GM23338 (cell line): Measurements from ENCODE around the gene NUFIP2. TPM values are rescaled to one million over a fixed set of nuclear protein-coding genes. Genes with fewer than 3 reads are reported as not detected.

Experiments used
- ATAC-seq: fragments of 200-7000 bp; cut with Tn5 transposase; 3 replicates; pipeline ENCODE4 v1.9.1; 2020
- DNase-seq: peaks from one replicate; pipeline ENCODE4 v3.0.0-alpha.2; 2015; ENCODE audit warnings: low spot score
- H2AFZ ChIP-seq: fragments of 200-600 bp; sonication (generic); 2 replicates; pipeline ENCODE4 v1.8.0; 2016; ENCODE audit warnings: antibody characterized with exemption, mild to moderate bottlenecking, moderate library complexity
- H3F3A ChIP-seq: fragments of 200-600 bp; sonication (generic); replicated peaks from 2 replicates; pipeline ENCODE4 v1.8.0; 2017; ENCODE audit warnings: antibody characterized with exemption, mixed run types, low read depth
- H3K27ac ChIP-seq: fragments of 200-600 bp; sonication (generic); 2 replicates; pipeline ENCODE4 v1.6.1; 2016; ENCODE audit warnings: low read depth
- H3K27me3 ChIP-seq: fragments of 200-600 bp; sonication (generic); 2 replicates; pipeline ENCODE4 v1.8.0; 2016; ENCODE audit warnings: mild to moderate bottlenecking, mixed run types, moderate library complexity; ENCODE audit not compliant: insufficient read depth
- H3K36me3 ChIP-seq: fragments of 200-600 bp; sonication (generic); 2 replicates; pipeline ENCODE4 v1.8.0; 2016; ENCODE audit warnings: mild to moderate bottlenecking; ENCODE audit not compliant: insufficient read depth
- H3K4me1 ChIP-seq: fragments of 200-600 bp; sonication (generic); 2 replicates; pipeline ENCODE4 v1.8.0; 2016; ENCODE audit warnings: mild to moderate bottlenecking, moderate library complexity; ENCODE audit not compliant: insufficient read depth
- H3K4me2 ChIP-seq: fragments of 200-600 bp; sonication (generic); 2 replicates; pipeline ENCODE4 v1.7.1; 2017; ENCODE audit warnings: mixed run types
- H3K4me3 ChIP-seq: fragments of 200-600 bp; sonication (generic); 2 replicates; pipeline ENCODE4 v1.6.1; 2016; ENCODE audit warnings: mixed run types
- H3K79me2 ChIP-seq: fragments of 200-600 bp; sonication (generic); replicated peaks from 2 replicates; pipeline ENCODE4 v1.8.0; 2017; ENCODE audit warnings: mild to moderate bottlenecking; ENCODE audit not compliant: insufficient read depth
- H3K9me2 ChIP-seq: fragments of 200-600 bp; sonication (generic); 2 replicates; pipeline ENCODE4 v1.8.0; 2017; ENCODE audit not compliant: insufficient read depth
- H4K20me1 ChIP-seq: fragments of 200-600 bp; sonication (generic); replicated peaks from 2 replicates; pipeline ENCODE4 v1.8.0; 2017; ENCODE audit warnings: mild to moderate bottlenecking; ENCODE audit not compliant: insufficient read depth
- H3K27ac Mint-ChIP-seq: 2 replicates; pipeline ENCODE4 v1.8.0; 2020; ENCODE audit warnings: inconsistent platforms, mild to moderate bottlenecking, moderate library complexity, mixed read lengths
- H3K27me3 Mint-ChIP-seq: 3 replicates; pipeline ENCODE4 v1.8.0; 2022; ENCODE audit warnings: low read depth, mild to moderate bottlenecking, moderate library complexity, mixed read lengths, inconsistent platforms; ENCODE audit not compliant: insufficient read depth, poor library complexity
- H3K36me3 Mint-ChIP-seq: 3 replicates; pipeline ENCODE4 v1.8.0; 2021; ENCODE audit warnings: low read depth, mild to moderate bottlenecking, inconsistent platforms, moderate library complexity, mixed read lengths
- H3K4me1 Mint-ChIP-seq: 3 replicates; pipeline ENCODE4 v1.8.0; 2020; ENCODE audit warnings: mild to moderate bottlenecking, inconsistent platforms, mixed read lengths
- H3K4me3 Mint-ChIP-seq: 3 replicates; pipeline ENCODE4 v1.8.0; 2021; ENCODE audit warnings: moderate library complexity, mild to moderate bottlenecking, inconsistent platforms, mixed read lengths
- H3K9me3 Mint-ChIP-seq: 3 replicates; pipeline ENCODE4 v1.8.0; 2020; ENCODE audit warnings: moderate library complexity, mild to moderate bottlenecking, inconsistent platforms, mixed read lengths
- CREB1 ChIP-seq: fragments of 250-450 bp; sonication (Bioruptor Pico); IDR thresholded peaks from 2 replicates; pipeline ENCODE4 v1.5.0; 2020; ENCODE audit warnings: low read depth, mild to moderate bottlenecking, moderate library complexity
- EZH2phosphoT487 ChIP-seq: fragments of 200-600 bp; sonication (generic); IDR thresholded peaks from one replicate; pipeline ENCODE4 v1.8.1; 2018; ENCODE audit warnings: antibody characterized with exemption; ENCODE audit not compliant: unreplicated experiment
- NANOG ChIP-seq: IDR thresholded peaks from 2 replicates; pipeline ENCODE4 v1.6.1; 2016; ENCODE audit warnings: antibody characterized with exemption, borderline replicate concordance
- ZNF114 ChIP-seq: fragments of 250-450 bp; sonication (Bioruptor Pico); IDR thresholded peaks from 2 replicates; pipeline ENCODE4 v1.5.0; 2020; ENCODE audit warnings: mild to moderate bottlenecking, moderate library complexity
- ZNF331 ChIP-seq: fragments of 250-450 bp; sonication (Bioruptor Pico); IDR thresholded peaks from 2 replicates; pipeline ENCODE4 v1.5.0; 2020; ENCODE audit warnings: low read depth, mild to moderate bottlenecking, moderate library complexity
- polyA plus RNA-seq: library from polyadenylated mRNA; unstranded; fragments of >200 nt; fragmentation: Nextera tagmentation; extraction: Ambion mirVana; gene quantifications from 2 replicates; pipeline ENCODE4 v1.2.1, GENCODE V29; 2016
- total RNA-seq: library from RNA; depleted of rRNA; stranded (reverse); fragments of >200 nt; shearing (Covaris generic); gene quantifications from 2 replicates; pipeline ENCODE4 v1.2.3, GENCODE V29; 2014
- TF ChIP-seq, protein P1 (sequence below): fragments of 250-450 bp; sonication (Bioruptor Pico); IDR thresholded peaks from 2 replicates; pipeline ENCODE4 v1.5.0; 2020; ENCODE audit warnings: mild to moderate bottlenecking, moderate library complexity
- TF ChIP-seq, protein P2 (sequence below), 2 experiments: fragments of 200-600 bp in 1 of 2; sonication (generic) in 1 of 2; conservative IDR thresholded peaks; 2 replicates each; pipeline versions ENCODE4 v1.5.1 to v1.6.1; 2016 to 2017; ENCODE audit warnings: antibody characterized with exemption in 2 of 2, low read depth in 2 of 2, mild to moderate bottlenecking in 2 of 2, moderate library complexity in 1 of 2

The NUFIP2 gene
- total and polyA plus RNA-seq, 2 experiments from 2014 or later: 22.2 to 88.5 TPM

DNA sequence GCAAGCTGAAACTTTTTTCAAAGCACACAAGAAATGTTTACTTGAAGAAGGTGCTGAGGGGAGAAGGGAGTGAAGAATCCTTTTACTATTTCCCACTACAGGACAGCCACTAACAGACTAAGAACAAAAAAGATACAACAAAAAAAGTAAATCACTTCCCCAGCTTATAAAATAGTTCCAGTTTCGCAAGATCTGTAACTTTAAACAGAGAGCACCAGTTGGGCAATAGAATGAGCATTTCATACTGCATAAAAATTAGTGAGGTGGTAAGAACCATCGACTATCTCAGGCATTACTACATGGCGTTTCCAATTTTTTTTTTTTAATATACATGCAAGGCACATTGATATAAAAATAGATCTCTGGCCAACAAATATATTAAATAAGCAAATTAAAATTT, 36.2 kb downstream of the NUFIP2 start (continued):
- TF ChIP-seq, protein P1, sequence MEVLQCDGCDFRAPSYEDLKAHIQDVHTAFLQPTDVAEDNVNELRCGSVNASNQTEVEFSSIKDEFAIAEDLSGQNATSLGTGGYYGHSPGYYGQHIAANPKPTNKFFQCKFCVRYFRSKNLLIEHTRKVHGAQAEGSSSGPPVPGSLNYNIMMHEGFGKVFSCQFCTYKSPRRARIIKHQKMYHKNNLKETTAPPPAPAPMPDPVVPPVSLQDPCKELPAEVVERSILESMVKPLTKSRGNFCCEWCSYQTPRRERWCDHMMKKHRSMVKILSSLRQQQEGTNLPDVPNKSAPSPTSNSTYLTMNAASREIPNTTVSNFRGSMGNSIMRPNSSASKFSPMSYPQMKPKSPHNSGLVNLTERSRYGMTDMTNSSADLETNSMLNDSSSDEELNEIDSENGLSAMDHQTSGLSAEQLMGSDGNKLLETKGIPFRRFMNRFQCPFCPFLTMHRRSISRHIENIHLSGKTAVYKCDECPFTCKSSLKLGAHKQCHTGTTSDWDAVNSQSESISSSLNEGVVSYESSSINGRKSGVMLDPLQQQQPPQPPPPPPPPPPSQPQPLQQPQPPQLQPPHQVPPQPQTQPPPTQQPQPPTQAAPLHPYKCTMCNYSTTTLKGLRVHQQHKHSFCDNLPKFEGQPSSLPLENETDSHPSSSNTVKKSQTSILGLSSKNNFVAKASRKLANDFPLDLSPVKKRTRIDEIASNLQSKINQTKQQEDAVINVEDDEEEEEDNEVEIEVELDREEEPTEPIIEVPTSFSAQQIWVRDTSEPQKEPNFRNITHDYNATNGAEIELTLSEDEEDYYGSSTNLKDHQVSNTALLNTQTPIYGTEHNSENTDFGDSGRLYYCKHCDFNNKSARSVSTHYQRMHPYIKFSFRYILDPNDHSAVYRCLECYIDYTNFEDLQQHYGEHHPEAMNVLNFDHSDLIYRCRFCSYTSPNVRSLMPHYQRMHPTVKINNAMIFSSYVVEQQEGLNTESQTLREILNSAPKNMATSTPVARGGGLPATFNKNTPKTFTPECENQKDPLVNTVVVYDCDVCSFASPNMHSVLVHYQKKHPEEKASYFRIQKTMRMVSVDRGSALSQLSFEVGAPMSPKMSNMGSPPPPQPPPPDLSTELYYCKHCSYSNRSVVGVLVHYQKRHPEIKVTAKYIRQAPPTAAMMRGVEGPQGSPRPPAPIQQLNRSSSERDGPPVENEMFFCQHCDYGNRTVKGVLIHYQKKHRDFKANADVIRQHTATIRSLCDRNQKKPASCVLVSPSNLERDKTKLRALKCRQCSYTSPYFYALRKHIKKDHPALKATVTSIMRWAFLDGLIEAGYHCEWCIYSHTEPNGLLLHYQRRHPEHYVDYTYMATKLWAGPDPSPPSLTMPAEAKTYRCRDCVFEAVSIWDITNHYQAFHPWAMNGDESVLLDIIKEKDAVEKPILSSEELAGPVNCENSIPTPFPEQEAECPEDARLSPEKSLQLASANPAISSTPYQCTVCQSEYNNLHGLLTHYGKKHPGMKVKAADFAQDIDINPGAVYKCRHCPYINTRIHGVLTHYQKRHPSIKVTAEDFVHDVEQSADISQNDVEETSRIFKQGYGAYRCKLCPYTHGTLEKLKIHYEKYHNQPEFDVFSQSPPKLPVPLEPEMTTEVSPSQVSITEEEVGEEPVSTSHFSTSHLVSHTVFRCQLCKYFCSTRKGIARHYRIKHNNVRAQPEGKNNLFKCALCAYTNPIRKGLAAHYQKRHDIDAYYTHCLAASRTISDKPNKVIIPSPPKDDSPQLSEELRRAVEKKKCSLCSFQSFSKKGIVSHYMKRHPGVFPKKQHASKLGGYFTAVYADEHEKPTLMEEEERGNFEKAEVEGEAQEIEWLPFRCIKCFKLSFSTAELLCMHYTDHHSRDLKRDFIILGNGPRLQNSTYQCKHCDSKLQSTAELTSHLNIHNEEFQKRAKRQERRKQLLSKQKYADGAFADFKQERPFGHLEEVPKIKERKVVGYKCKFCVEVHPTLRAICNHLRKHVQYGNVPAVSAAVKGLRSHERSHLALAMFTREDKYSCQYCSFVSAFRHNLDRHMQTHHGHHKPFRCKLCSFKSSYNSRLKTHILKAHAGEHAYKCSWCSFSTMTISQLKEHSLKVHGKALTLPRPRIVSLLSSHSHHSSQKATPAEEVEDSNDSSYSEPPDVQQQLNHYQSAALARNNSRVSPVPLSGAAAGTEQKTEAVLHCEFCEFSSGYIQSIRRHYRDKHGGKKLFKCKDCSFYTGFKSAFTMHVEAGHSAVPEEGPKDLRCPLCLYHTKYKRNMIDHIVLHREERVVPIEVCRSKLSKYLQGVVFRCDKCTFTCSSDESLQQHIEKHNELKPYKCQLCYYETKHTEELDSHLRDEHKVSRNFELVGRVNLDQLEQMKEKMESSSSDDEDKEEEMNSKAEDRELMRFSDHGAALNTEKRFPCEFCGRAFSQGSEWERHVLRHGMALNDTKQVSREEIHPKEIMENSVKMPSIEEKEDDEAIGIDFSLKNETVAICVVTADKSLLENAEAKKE (CRISPR knock-in tag): no peak
- no peak for TF ChIP-seq EZH2phosphoT487

DNA sequence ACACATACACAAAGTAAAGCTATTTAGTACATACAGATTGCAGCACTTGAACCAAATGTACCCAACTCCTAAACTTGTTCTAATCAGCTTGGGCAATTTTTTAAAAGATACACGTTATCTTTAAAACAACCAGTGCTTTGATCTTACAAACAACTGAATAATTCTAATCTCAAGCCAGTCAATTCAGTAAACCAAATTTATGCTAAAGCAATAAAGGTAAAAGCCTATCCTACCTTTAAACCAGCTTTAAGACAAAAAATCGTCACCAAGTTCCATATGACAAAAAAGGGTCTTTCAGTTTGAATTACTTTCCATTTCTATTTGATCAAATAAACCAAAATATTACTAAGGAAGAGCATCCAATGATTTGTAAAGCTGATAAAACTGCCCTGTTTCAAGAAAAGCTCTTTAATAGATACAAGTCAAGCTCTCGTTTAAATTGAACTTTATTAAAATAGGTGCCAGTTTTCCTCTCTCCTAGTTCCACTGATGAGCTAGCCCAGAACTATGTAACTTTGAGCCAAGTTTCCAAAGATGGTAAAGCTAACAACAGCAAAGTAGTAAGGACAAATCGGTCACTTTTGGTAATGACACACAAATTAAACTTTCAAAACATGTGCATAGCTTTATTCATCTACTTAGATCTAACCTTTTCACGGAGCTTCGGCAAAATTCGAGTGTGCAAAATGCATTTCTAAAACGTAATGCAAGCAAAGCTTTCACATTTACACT, 37.0 kb downstream of the NUFIP2 start:
- Histone ChIP-seq H3K79me2 (peaks cover 11% of the 10 kb centered on the region), H3K36me3 (peaks cover 7% of the 10 kb centered on the region; the same call in 1 of the 2 replicates), H3K4me3 (no peak overlapping the region), H3K9me2 (no peaks in the 10 kb centered on the region), H2AFZ (no peak overlapping the region), H4K20me1 (peaks cover 25% of the 10 kb centered on the region), H3K4me2 (no peak overlapping the region), H3K27ac (no peak overlapping the region), H3K4me1 (peaks cover 11% of the 10 kb centered on the region; the same call in 1 of the 2 replicates), H3K27me3 (no peaks in the 10 kb centered on the region), H3F3A (peaks cover 3% of the 10 kb centered on the region; the same call in 1 of the 2 replicates)
- H3K4me1 Mint-ChIP-seq: peaks cover 3% of the 10 kb centered on the region; the same call in 2 of the 3 replicates
- H3K9me3 Mint-ChIP-seq: no peaks in the 10 kb centered on the region
- H3K36me3 Mint-ChIP-seq: peaks cover 23% of the 10 kb centered on the region; the same call in 2 of the 3 replicates
- peaks cover 3% of the 10 kb centered on the region for H3K27me3 Mint-ChIP-seq
- H3K27ac Mint-ChIP-seq: no peak overlapping the region; the same call in 1 of the 2 replicates
- no peak for ATAC-seq
- DNase-seq: no peak
- no peak overlapping the region for H3K4me3 Mint-ChIP-seq
- TF ChIP-seq NANOG: no peak
- TF ChIP-seq CREB1 (CRISPR knock-in tag): no peak
- TF ChIP-seq, protein P2, sequence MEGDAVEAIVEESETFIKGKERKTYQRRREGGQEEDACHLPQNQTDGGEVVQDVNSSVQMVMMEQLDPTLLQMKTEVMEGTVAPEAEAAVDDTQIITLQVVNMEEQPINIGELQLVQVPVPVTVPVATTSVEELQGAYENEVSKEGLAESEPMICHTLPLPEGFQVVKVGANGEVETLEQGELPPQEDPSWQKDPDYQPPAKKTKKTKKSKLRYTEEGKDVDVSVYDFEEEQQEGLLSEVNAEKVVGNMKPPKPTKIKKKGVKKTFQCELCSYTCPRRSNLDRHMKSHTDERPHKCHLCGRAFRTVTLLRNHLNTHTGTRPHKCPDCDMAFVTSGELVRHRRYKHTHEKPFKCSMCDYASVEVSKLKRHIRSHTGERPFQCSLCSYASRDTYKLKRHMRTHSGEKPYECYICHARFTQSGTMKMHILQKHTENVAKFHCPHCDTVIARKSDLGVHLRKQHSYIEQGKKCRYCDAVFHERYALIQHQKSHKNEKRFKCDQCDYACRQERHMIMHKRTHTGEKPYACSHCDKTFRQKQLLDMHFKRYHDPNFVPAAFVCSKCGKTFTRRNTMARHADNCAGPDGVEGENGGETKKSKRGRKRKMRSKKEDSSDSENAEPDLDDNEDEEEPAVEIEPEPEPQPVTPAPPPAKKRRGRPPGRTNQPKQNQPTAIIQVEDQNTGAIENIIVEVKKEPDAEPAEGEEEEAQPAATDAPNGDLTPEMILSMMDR (conservative IDR thresholded peaks at IDR 0.05; ENCODE audit: low read depth in 2 of 2): no peak
- TF ChIP-seq ZNF331 (CRISPR knock-in tag): no peak
- TF ChIP-seq ZNF114: no peak
